ENCODE measurements around the gene HOGA1. TPM values are rescaled to one million over a fixed set of nuclear protein-coding genes. Genes with fewer than 3 reads are reported as not detected.

The HOGA1 gene
- total RNA-seq, 1 experiment from 2014 or later = 0.08 TPM

DNA sequence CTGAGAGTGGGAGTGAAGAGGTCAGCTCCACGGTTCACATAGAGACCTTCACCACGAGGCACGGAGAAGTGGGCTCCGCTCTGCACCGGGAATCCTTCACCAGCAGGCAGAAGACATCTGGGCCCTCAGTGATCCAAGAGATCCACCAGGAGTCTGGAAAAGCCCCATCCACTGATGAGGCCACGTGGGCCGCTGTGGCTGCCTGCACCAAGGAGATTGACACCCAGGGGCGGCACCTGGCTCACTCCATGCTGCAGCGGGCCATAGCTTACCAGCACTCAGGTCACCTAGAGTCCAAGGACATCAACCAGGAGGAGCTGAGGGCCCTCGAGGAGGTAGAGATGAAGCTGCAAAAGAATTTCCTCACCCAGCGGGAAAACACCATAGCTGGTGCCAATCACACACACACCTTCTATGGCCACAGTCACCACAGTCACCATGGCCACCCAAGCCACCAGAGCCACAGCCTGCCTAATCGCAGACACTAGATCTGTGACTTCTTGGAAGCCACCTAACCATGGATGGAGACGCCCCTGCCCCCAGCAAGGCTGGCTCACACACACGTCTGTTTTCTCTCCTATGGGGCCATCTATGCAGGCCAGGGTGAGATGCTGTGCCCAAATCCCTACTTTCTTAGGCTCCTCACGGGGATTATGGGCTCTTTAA lies 6.0 kb downstream of the HOGA1 start:
- no peaks in the 10 kb centered on the region for H3K27me3 ChIP-seq (ENCODE audit: control insufficient read depth, insufficient read depth, low read length)
- in situ Hi-C loops (cut with HindIII; ENCODE audit: low pct_unique_long_range_greater_than_20kb, low sequenced_read_pairs) (no loop called here), intact Hi-C loops (cut with micrococcal nuclease; ENCODE audit: unreplicated experiment) (no loop called here)
- DNase-seq (ENCODE audit: low read depth, low spot score) (no peak), ATAC-seq (no peak)
- H3K9me3 ChIP-seq (ENCODE audit: control insufficient read depth, insufficient read depth, low read depth, low read length) = no peaks in the 10 kb centered on the region
- no TSS peak for BruUV-seq (replicated peaks)
- ChIA-PET CTCF (no interaction called here), POLR2A (no interaction called here)
- no peak overlapping the region for H3K4me3 ChIP-seq (ENCODE audit: low read depth in 2 of 2, low read length in 2 of 2)
- no peak for TF ChIP-seq TCF7L2 (IDR thresholded peaks at IDR 0.05; ENCODE audit: low read depth, low read length)
- no peak for TF ChIP-seq POLR2AphosphoS5 (IDR thresholded peaks at IDR 0.05; ENCODE audit: low read depth, low read length)
- TF ChIP-seq, protein P1, sequence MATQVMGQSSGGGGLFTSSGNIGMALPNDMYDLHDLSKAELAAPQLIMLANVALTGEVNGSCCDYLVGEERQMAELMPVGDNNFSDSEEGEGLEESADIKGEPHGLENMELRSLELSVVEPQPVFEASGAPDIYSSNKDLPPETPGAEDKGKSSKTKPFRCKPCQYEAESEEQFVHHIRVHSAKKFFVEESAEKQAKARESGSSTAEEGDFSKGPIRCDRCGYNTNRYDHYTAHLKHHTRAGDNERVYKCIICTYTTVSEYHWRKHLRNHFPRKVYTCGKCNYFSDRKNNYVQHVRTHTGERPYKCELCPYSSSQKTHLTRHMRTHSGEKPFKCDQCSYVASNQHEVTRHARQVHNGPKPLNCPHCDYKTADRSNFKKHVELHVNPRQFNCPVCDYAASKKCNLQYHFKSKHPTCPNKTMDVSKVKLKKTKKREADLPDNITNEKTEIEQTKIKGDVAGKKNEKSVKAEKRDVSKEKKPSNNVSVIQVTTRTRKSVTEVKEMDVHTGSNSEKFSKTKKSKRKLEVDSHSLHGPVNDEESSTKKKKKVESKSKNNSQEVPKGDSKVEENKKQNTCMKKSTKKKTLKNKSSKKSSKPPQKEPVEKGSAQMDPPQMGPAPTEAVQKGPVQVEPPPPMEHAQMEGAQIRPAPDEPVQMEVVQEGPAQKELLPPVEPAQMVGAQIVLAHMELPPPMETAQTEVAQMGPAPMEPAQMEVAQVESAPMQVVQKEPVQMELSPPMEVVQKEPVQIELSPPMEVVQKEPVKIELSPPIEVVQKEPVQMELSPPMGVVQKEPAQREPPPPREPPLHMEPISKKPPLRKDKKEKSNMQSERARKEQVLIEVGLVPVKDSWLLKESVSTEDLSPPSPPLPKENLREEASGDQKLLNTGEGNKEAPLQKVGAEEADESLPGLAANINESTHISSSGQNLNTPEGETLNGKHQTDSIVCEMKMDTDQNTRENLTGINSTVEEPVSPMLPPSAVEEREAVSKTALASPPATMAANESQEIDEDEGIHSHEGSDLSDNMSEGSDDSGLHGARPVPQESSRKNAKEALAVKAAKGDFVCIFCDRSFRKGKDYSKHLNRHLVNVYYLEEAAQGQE (IDR thresholded peaks at IDR 0.05; ENCODE audit: insufficient read depth in 1 of 2, low read depth in 2 of 2, low read length in 1 of 2) = no peak
- no peak for TF ChIP-seq SIN3A (IDR thresholded peaks at IDR 0.05; ENCODE audit: borderline replicate concordance, insufficient read depth, low read depth, low read length)
- TF ChIP-seq, protein P2, sequence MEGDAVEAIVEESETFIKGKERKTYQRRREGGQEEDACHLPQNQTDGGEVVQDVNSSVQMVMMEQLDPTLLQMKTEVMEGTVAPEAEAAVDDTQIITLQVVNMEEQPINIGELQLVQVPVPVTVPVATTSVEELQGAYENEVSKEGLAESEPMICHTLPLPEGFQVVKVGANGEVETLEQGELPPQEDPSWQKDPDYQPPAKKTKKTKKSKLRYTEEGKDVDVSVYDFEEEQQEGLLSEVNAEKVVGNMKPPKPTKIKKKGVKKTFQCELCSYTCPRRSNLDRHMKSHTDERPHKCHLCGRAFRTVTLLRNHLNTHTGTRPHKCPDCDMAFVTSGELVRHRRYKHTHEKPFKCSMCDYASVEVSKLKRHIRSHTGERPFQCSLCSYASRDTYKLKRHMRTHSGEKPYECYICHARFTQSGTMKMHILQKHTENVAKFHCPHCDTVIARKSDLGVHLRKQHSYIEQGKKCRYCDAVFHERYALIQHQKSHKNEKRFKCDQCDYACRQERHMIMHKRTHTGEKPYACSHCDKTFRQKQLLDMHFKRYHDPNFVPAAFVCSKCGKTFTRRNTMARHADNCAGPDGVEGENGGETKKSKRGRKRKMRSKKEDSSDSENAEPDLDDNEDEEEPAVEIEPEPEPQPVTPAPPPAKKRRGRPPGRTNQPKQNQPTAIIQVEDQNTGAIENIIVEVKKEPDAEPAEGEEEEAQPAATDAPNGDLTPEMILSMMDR (IDR thresholded peaks at IDR 0.05) = no peak
- H3K4me1 ChIP-seq (ENCODE audit: control insufficient read depth, insufficient read depth, low read length) = peaks cover 2% of the 10 kb centered on the region; the same call in 1 of the 2 replicates
- H3K27ac ChIP-seq (ENCODE audit: low read length) = no peak overlapping the region
- H3K36me3 ChIP-seq (ENCODE audit: control insufficient read depth, insufficient read depth, low read length) = no peaks in the 10 kb centered on the region

DNA sequence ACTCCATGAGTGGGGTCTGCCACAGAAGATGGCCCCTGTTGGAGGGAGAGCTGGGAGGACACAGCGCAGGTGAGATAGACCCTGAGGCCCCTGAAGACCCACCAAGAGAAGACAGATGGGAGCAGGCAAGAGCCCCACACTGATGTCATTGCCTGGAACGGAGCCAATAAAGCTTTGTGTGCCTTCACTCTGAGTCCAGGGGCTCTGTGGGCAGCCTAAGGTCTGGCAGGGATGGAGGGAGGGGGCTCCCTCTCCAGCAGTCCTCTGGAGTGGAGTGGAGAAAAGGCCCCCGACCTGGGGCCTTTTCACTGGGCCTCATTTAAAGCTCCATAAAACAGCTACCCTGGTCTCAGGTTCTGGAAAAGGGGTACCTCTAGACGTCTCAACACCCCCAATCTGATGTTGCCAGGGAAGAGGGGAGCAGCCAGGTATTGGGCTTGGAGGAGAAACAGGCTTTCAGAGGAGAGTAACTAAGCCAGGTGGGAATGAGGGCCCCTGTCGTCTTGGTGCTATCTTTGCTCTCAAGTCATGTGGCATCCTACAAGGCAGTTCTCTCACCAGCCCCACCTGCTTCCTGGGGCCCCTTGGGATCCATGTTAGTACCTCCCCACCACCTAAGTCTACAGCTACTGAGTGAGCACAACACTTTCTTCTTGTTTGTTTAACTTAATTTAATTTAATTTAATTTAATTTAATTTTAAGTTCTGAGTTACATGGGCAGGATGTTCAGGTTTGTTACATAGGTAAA lies 6.7 kb downstream of the HOGA1 start:
- POLR2A ChIA-PET = interaction anchor here (0.6 kb wide), 2 partner anchors 7 to 161 kb away, joined by 3 to 7 read pairs; no protein-coding TSS in a partner anchor
- no peaks in the 10 kb centered on the region for H3K36me3 ChIP-seq (ENCODE audit: control insufficient read depth, insufficient read depth, low read length)
- in situ Hi-C loops (cut with HindIII; ENCODE audit: low pct_unique_long_range_greater_than_20kb, low sequenced_read_pairs) (no loop called here), intact Hi-C loops (cut with micrococcal nuclease; ENCODE audit: unreplicated experiment) (no loop called here)
- H3K27ac ChIP-seq (ENCODE audit: low read length) = no peak overlapping the region
- H3K27me3 ChIP-seq (ENCODE audit: control insufficient read depth, insufficient read depth, low read length) = no peaks in the 10 kb centered on the region
- no TSS peak for BruUV-seq (replicated peaks)
- H3K4me3 ChIP-seq (ENCODE audit: low read depth in 2 of 2, low read length in 2 of 2) = no peak overlapping the region
- H3K4me1 ChIP-seq (ENCODE audit: control insufficient read depth, insufficient read depth, low read length) = peaks cover 1% of the 10 kb centered on the region; the same call in 1 of the 2 replicates
- CTCF ChIA-PET = interaction anchor here (0.5 kb wide), 1 partner anchor 259 kb away, joined by 4 read pairs; the partner anchor contains the start of gene GOLGA7B
- no peaks in the 10 kb centered on the region for H3K9me3 ChIP-seq (ENCODE audit: control insufficient read depth, insufficient read depth, low read depth, low read length)
- ATAC-seq = no peak
- no peak for DNase-seq (ENCODE audit: low read depth, low spot score)
- TF ChIP-seq POLR2AphosphoS5 (IDR thresholded peaks at IDR 0.05; ENCODE audit: low read depth, low read length) = no peak
- TF ChIP-seq, protein P1 (IDR thresholded peaks at IDR 0.05; ENCODE audit: insufficient read depth in 1 of 2, low read depth in 2 of 2, low read length in 1 of 2) = no peak
- TF ChIP-seq TCF7L2 (IDR thresholded peaks at IDR 0.05; ENCODE audit: low read depth, low read length) = no peak
- TF ChIP-seq, protein P2 (IDR thresholded peaks at IDR 0.05) = no peak
- no peak for TF ChIP-seq SIN3A (IDR thresholded peaks at IDR 0.05; ENCODE audit: borderline replicate concordance, insufficient read depth, low read depth, low read length)

All from Panc1 (cell line).